HT1080 (cell line): ENCODE data around the gene NPLOC4. TPM values are rescaled to one million over a fixed set of nuclear protein-coding genes. Genes with fewer than 3 reads are reported as not detected.
A peak's percentile ranks its signal among the peaks of the same experiment; 100 is the strongest.
"Not testable (repeated sequence)": the region's sequence is repeated elsewhere in the genome, so short reads cannot be mapped to it uniquely, and the experiment has no call there.

Source experiments
- DNase-seq: peaks from one replicate; pipeline ENCODE4 v3.0.0-alpha.2; 2015; ENCODE audit warnings: low read depth
- total RNA-seq: library from RNA; depleted of rRNA; stranded (reverse); fragments of >200 nt; shearing (Covaris generic); gene quantifications from 2 replicates; pipeline ENCODE4 v1.2.3, GENCODE V29; 2014

NPLOC4 gene
- total RNA-seq, 1 experiment from 2014 or later, result 83.9 TPM

DNA sequence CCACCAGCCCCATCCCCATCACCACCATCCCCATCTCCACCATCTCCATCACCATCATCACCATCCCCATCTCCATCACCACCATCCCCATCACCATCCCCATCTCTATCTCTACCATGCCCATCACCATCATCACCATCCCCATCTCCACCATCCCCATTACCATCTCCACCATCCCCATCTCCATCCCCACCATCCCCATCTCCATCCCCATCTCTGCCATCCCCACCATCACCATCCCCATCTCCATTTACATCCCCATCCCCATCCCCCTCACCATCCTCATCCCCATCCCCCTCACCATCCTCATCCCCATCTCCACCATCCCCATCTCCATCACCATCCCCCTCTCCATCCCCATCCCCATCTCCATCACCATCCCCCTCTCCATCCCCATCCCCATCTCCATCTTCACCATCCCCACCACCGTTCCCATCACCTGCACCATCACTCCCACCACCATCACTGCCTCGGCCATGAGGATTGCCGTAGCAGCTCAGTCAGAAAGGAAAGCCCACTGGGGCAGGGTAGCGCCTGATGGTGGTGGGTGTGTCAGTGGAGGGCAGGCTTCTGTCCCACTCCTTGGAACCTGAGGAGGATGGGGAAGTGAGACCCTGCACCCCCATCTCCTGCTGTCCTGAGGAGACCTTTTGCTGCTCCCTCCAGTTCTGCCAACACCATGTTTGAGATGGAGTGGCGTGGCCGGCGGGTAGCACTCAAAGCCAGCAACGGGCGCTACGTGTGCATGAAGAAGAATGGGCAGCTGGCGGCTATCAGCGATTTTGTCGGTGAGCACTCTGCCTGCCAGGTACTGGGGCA is 101.2 kb downstream of the NPLOC4 start:
- no peak for DNase-seq

DNA sequence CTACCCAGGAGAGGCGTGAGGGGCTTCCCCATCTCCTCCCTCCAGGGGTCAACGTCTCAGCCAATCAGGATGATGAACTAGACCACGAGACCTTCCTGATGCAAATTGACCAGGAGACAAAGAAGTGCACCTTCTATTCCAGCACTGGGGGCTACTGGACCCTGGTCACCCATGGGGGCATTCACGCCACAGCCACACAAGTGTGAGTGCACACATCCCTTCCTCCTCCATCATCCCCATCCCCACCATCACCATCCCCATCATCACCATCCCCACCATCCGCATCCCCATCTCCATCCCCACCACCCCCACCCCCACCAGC is 101.9 kb downstream of the NPLOC4 start:
- DNase-seq, result no peak

DNA sequence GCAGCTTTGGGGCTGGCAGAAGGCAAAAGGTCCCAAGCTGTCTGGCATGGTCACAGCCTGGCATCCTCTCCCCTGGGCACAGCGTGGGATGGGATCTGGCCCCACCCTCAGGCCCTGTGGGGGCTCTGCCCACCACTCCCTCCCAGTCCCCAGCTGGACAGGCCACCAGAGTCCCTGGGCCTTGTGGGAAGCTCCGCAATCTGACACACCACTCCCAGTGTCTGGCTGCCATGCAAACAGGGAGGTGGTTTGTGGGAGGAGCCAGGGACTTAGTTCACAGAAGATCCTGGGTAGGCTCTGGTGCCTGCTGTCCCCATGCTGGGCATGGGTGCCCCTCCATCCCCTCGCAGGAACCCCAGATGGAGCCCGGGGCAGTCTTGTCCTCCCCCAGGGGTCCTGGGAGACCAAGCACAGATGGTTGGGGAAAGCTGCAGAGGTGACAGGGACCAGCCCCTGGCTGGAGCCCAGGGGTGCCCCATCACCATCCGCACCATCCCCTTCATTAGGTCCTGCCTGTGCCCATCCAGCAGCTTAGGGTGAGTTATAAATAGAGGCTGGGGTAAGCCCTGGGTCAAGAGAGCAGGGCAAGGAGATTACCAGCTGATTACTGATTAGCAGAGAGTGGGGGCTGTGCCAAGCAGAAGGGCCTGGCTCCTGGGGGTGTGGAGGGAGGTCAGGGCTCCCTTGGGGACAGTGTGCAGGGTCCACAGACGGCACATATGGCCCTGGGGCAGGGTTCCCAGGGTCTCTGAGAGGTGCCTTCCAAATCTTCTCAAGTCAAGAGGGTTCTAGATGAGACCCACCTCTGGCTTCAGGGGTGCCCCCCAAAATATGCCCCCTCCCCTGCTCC is 102.5 kb downstream of the NPLOC4 start:
- DNase-seq, result no peak

DNA sequence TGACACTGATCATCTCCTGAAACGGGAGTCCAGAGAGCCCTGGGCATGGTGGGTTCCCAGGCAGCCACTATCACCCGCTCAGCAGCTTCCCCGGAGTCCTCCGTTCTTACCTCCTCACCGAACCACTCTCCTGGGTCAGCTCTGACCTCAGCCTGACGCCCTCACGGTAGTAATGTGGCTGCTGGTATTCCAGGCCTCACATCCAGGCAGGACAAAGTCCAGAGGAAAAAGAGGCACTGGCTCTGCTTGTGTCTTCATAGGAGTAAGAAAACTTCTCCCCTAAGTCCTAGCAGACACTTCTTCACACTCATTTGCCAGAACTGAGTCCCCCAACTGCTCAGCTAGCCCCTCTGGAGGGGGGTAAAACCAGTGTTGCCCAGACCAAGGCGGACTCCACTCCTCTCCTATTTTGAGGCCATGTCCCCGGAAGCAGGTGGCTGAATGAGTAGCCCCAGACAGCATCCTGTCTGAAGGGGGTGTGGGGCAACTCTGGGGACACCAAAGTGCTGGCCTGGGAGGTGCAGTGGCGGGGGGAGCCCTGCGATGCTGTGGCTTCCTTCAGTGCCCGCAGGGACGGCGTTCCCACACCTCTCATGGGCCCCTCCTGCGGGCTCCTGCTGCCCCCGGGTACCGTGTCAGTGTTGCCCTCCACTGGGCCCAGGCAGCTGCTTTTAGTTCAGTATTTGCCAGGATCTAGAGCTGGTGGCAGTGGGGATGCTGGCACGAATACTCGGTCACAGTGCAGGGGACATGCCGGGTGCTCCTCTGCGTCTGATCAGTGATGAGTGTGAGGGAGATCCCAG is 103.4 kb downstream of the NPLOC4 start:
- no peak for DNase-seq

- DNase-seq, result no peak
These were observed 104.2 kb downstream of the NPLOC4 start for GRCh38 chr17:81532490-81533287.

GRCh38 chr17:81531998-81532404 is 104.9 kb downstream of the NPLOC4 start:
- not testable (repeated sequence) for DNase-seq

DNA sequence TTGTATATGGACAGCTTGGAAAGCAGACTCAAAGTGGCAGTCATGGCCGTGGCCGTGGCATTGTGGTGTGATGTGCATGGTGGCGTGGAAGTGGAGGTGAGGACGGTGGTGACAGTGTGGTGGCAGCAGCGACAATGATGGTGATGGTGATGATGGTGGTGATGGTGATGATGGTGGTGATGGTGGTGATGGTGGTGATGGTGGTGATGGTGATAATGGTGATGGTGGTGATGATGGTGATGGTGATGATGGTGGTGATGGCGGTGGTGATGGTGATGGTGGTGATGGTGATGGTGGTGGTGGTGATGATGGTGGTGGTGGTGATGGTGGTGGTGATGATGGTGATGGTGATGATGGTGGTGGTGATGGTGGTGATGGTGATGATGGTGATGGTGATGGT is 105.9 kb downstream of the NPLOC4 start:
- DNase-seq, result not testable (repeated sequence)

GRCh38 chr17:81529437-81529803 is 107.5 kb downstream of the NPLOC4 start:
- no peak for DNase-seq

DNA sequence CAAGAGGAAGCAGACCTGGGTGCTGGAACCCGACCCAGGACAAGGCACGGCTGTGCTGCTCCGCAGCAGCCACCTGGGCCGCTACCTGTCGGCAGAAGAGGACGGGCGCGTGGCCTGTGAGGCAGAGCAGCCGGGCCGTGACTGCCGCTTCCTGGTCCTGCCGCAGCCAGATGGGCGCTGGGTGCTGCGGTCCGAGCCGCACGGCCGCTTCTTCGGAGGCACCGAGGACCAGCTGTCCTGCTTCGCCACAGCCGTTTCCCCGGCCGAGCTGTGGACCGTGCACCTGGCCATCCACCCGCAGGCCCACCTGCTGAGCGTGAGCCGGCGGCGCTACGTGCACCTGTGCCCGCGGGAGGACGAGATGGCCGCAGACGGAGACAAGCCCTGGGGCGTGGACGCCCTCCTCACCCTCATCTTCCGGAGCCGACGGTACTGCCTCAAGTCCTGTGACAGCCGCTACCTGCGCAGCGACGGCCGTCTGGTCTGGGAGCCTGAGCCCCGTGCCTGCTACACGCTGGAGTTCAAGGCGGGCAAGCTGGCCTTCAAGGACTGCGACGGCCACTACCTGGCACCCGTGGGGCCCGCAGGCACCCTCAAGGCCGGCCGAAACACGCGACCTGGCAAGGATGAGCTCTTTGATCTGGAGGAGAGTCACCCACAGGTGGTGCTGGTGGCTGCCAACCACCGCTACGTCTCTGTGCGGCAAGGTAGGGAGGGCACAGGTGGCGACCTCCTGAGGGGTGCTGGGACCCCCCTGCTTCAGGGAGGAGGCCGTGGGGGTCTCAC is 108.1 kb downstream of the NPLOC4 start:
- DNase-seq, result no peak

GRCh38 chr17:81528384-81528650 is 108.6 kb downstream of the NPLOC4 start:
- no peak for DNase-seq

DNA sequence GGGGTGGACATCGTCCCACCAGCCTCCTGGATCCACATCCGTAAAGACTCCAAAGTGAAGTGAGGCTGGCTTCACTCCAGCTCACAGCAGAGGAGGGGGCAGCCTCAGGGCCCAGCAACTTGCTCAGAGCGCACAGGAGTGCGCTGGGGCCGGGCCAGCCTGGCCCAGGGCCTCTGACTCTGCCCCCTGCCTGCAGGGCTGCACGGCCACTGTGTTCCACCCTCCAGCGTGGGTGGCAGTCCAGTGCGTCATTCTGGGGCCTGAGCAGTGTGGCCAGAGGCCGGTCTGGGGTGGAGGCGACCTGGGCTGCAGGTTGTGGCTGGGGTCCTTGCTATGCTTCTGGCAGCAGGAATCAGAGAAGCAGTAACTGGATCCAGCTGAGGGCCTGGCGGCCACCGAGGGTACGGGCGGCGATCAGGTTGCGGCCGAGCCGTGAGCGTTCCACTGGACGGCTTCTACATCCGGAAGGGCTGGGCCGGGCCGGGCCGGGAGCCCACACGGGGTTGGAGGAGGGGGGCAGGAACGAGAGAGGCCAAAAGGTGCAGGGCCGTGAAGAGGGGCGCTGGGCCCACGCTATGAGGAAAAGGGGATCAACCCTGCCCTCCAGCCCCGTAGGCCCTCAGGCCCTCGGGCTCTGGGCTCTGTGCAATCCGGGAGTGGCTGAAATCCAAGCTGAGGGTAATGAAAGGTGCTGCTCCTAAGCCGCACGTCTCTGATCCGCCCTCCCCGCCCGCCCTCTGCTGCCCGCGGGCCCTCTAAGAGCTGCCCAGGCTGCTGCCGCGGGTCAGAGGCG is 109.1 kb downstream of the NPLOC4 start, which contains the start of gene FSCN2:
Gene FSCN2, plus strand, starts transcription at position 787 of the 793 bp plus-strand sequence. CDS start 155 bp downstream, outside the sequence.
- no peak for DNase-seq

- DNase-seq, result no peak
These were observed 110.0 kb downstream of the NPLOC4 start for GRCh38 chr17:81526662-81527571.

- no peak for DNase-seq
These were observed 112.1 kb downstream of the NPLOC4 start for GRCh38 chr17:81524865-81525159.

- no peak for DNase-seq
These were observed 112.7 kb downstream of the NPLOC4 start for GRCh38 chr17:81524039-81524864.

GRCh38 chr17:81523402-81524038 is 113.4 kb downstream of the NPLOC4 start:
- peak; percentile 56 for DNase-seq

GRCh38 chr17:81522491-81523401 is 114.2 kb downstream of the NPLOC4 start:
- DNase-seq, result no peak
